ENCODE results near the gene RCOR3.

RCOR3 gene

DNA sequence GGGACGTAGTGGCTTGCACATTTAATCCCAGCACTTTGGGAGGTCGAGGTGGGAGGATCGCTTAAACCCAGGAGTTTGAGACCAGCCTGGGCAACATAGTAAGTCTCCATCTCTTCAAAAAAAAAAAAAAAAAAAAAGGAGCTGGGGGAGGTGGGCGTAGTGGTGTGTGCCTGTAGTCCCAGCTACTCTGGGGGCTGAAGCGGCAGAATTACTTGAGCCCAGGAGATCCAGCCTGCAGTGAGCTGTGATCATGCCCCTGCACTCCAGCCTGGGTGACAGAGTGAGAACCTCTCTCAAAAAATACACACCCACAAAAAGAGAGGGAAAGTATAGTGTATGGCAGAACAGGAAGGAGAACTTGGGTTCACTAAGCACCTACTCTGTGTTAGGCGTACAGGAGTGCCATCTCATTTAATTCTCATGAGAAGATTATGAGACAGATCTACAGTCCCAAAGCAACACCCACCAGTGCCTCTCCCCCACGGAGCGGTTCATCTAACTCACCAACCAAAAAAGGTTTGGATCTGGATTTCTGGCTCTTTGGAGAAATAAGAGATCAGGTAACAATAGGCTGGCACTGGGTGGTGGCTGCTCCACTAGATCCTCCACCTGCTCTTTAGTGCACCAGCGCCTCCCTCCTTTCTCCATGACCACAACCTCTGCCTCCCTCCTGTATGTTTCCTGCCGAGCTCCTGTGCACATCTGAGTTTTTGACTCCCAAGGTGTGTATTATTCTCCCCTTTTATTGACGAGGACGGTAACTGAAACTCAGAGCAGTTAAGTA is 66.0 kb downstream of the RCOR3 start:
- H3K4me3 ChIP-seq (ENCODE audit: low read depth, low read length) = no peak overlapping the region
- H3K4me1 ChIP-seq (ENCODE audit: control insufficient read depth, insufficient read depth, low read length, unreplicated experiment) = peaks cover 14% of the 10 kb centered on the region
- peaks cover 32% of the 10 kb centered on the region for H3K79me2 ChIP-seq (ENCODE audit: control insufficient read depth, insufficient read depth, low read length, unreplicated experiment)
- no peak overlapping the region for H2AFZ ChIP-seq (ENCODE audit: low read length, unreplicated experiment)
- no peaks in the 10 kb centered on the region for H3K36me3 ChIP-seq (ENCODE audit: insufficient read depth, low read length)
- H3K27ac ChIP-seq (ENCODE audit: low read depth, low read length) = no peak overlapping the region
- H3K27me3 ChIP-seq (ENCODE audit: insufficient read depth, low read length) = no peaks in the 10 kb centered on the region

DNA sequence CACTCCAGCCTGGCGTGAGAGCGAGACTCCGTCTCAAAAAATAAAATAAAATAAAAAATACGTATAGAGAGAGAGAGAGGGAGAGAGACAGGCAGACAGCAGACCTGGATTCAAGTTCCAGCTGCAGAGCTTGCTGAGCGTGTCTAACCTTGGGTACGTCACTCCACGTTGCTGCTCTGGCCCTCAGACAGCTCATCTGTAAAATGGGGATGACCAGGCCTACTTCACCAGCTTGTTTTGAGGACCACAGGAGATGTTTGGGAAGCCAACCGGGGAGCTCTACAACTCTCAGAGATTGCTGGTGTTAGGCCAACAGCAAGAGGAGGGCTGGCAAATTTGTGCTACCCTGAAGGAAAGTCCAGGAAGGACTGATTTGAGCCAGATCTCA is 67.0 kb downstream of the RCOR3 start:
- Histone ChIP-seq H2AFZ (ENCODE audit: low read length, unreplicated experiment) (peak overlapping the region; percentile 90), H3K4me3 (ENCODE audit: low read depth, low read length) (peak overlapping the region; percentile 92), H3K4me1 (ENCODE audit: control insufficient read depth, insufficient read depth, low read length, unreplicated experiment) (peaks cover 21% of the 10 kb centered on the region), H3K27ac (ENCODE audit: low read depth, low read length) (no peak overlapping the region), H3K27me3 (ENCODE audit: insufficient read depth, low read length) (no peaks in the 10 kb centered on the region), H3K79me2 (ENCODE audit: control insufficient read depth, insufficient read depth, low read length, unreplicated experiment) (peaks cover 35% of the 10 kb centered on the region), H3K36me3 (ENCODE audit: insufficient read depth, low read length) (no peaks in the 10 kb centered on the region)

DNA sequence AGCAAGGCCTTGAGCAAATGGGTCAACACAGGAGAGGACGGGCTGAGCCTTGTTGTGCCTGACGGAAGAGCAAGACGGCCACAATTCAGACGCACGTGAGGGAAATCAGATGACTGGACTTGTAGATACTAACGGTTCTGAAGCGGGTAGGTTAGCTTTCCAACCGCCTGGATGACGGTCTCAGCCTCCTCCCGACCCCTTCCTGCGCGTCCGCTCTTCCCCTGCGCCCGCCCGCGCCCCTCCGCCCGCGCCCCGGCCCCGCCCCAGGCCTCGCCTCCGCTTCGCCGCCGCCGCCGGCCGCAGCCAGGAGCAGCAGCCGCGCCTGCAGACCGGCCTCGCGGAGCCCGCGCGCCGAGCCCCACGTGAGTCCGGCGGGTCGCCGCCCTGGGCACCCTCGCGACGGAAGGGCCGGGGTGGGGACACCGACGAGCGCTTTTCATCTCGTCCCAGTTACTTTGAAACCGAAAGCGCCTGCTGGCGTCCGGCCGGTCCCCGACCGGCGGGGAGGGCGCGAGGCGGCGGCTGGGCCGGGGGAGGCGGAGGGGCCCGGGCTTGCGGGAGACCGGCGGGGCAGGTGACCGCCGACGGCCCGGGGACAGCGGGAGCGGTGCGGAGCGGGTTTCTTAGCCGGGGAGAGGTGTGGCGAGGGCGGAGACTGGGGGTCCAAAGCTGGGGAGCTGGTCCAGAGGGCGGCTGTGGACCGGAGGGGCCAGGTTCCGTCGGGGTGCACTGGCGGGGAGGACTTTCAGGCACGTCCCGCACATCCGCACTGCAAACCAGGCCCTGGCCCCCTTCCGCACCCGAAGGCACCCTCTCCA is 67.6 kb downstream of the RCOR3 start, which contains the start of gene TRAF5:
Gene TRAF5, plus strand, starts transcription at position 306 of the 818 bp plus-strand sequence. CDS start 26,407 bp downstream, outside the sequence.
- H3K27ac ChIP-seq (ENCODE audit: low read depth, low read length) = no peak within 1 kb of the TSS
- peak within 1 kb of the TSS; percentile 90 for H2AFZ ChIP-seq (ENCODE audit: low read length, unreplicated experiment)
- H3K4me1 ChIP-seq (ENCODE audit: control insufficient read depth, insufficient read depth, low read length, unreplicated experiment) = peaks cover 24% of the 10 kb centered on the region
- H3K4me3 ChIP-seq (ENCODE audit: low read depth, low read length) = peak within 1 kb of the TSS; percentile 92
- peaks cover 39% of the 10 kb centered on the region for H3K79me2 ChIP-seq (ENCODE audit: control insufficient read depth, insufficient read depth, low read length, unreplicated experiment)
- H3K36me3 ChIP-seq (ENCODE audit: insufficient read depth, low read length) = no peaks in the 10 kb centered on the region
- no peaks in the 10 kb centered on the region for H3K27me3 ChIP-seq (ENCODE audit: insufficient read depth, low read length)

DNA sequence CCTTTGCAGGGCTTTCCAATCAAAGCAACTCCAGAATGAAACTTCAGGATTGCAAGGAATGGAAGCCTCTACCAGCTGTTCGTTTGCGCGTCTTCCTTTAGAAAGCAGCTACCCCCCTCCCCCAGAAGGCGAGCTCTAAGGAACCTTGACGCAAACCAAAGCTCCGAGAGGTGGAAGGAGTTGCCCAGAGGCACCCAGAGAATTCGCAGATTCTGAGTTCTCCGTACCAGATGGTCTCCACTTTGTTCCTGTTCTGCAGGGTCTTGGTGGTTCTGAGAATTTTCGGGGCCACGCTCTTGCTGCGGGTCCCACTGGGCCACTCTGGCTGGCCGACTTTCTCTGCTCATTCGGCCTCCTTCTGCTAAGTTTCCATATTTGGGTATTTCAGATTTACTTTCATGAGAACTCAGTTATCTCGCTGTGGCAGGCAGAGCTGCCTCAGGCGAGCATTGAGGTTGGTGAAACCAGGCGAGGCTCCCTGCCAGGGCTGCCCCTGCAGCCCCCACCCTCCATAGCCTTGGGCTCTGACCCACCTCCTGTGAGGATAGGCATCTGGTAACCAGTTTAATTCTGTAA is 68.3 kb downstream of the RCOR3 start:
- Histone ChIP-seq H3K36me3 (ENCODE audit: insufficient read depth, low read length) (no peaks in the 10 kb centered on the region), H2AFZ (ENCODE audit: low read length, unreplicated experiment) (peak overlapping the region; percentile 90), H3K4me3 (ENCODE audit: low read depth, low read length) (peak overlapping the region; percentile 92), H3K79me2 (ENCODE audit: control insufficient read depth, insufficient read depth, low read length, unreplicated experiment) (peaks cover 46% of the 10 kb centered on the region), H3K27ac (ENCODE audit: low read depth, low read length) (no peak overlapping the region), H3K27me3 (ENCODE audit: insufficient read depth, low read length) (no peaks in the 10 kb centered on the region), H3K4me1 (ENCODE audit: control insufficient read depth, insufficient read depth, low read length, unreplicated experiment) (peaks cover 28% of the 10 kb centered on the region)

DNA sequence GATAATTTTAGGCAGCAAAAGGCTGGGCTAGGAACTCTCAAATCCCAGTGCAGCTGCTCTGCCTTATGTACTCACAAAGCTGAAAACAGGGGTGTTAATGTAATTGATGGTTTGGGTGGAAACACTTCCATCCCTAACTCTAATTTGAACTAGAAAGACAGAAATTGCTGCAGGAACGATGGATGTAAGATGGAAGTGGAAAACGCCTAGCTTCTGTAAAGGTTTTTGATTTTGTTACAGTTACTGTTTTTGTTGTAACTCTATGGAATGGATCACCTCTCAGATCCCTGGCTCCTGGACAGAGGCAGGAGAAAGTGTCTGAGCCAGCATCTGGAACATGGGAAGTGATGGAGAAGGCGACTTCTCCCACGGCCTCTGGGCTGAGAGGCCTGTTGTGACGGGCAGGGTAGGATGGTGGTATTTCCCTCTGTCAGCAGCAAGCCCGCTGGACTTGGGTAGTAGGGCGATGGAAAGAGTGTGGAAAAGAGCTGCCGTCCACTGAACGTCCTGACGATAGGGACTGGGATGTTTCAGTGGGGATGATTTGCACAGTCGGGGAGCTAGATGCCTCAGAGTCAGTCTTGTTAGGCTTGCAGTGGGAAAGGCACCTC is 69.0 kb downstream of the RCOR3 start:
- peak overlapping the region; percentile 92 for H3K4me3 ChIP-seq (ENCODE audit: low read depth, low read length)
- no peaks in the 10 kb centered on the region for H3K36me3 ChIP-seq (ENCODE audit: insufficient read depth, low read length)
- H3K27ac ChIP-seq (ENCODE audit: low read depth, low read length) = no peak overlapping the region
- no peaks in the 10 kb centered on the region for H3K27me3 ChIP-seq (ENCODE audit: insufficient read depth, low read length)
- no peak overlapping the region for H2AFZ ChIP-seq (ENCODE audit: low read length, unreplicated experiment)
- peaks cover 49% of the 10 kb centered on the region for H3K79me2 ChIP-seq (ENCODE audit: control insufficient read depth, insufficient read depth, low read length, unreplicated experiment)
- H3K4me1 ChIP-seq (ENCODE audit: control insufficient read depth, insufficient read depth, low read length, unreplicated experiment) = peaks cover 32% of the 10 kb centered on the region

DNA sequence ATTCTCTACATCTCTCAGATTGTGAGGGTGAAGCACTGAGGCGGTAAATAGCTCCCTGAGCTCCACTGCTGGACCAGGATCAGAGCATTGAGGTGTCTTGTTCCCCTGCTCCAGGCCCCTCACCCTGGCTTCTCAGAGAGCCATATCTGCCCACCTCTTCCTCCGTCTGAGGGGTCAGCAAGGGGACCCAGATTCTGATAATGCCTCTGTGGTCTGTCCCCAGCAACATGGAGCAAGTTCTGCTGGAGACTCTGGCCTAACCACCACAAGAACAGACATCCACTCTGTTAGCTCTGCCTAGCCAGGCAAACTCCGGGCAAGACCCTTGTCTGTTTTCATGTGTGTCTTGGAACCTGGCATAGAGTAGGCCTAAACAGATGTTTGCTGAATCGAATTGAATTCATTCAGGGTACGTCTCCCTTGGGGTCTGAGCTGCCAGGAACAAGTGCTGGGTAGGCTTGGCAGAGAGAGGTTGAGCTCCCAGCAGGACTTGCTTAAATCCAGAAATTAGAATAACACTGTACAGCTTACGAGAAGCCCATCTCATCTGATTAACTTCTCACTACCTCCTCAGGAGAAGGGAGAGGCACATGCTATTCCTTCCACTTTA is 69.8 kb downstream of the RCOR3 start:
- Histone ChIP-seq H3K27me3 (ENCODE audit: insufficient read depth, low read length) (no peaks in the 10 kb centered on the region), H3K4me1 (ENCODE audit: control insufficient read depth, insufficient read depth, low read length, unreplicated experiment) (peaks cover 32% of the 10 kb centered on the region), H3K4me3 (ENCODE audit: low read depth, low read length) (no peak overlapping the region), H2AFZ (ENCODE audit: low read length, unreplicated experiment) (no peak overlapping the region), H3K36me3 (ENCODE audit: insufficient read depth, low read length) (no peaks in the 10 kb centered on the region), H3K79me2 (ENCODE audit: control insufficient read depth, insufficient read depth, low read length, unreplicated experiment) (peaks cover 53% of the 10 kb centered on the region), H3K27ac (ENCODE audit: low read depth, low read length) (no peak overlapping the region)

DNA sequence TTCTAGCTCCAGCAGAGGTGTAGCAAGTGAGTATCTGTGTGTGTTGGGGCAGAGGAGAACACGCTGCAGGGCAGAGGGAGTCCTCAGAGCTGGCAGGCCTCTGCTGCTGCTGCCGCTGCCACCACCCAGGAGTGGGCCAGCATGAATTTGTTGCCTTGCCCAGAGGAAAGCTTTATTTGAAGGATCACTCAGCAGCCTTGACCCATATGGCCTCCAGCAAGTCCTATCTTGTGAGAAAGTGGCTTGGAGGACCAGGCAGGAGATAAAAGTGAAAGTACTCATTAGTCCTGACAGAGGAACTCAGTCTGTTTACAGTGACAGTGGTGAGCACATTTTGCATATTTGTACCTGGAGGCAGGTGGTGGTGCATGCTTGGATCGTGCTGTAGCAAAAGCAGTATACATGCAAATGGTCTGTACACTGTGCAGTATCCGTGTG is 70.6 kb downstream of the RCOR3 start:
- Histone ChIP-seq H3K4me1 (ENCODE audit: control insufficient read depth, insufficient read depth, low read length, unreplicated experiment) (peaks cover 32% of the 10 kb centered on the region), H3K36me3 (ENCODE audit: insufficient read depth, low read length) (no peaks in the 10 kb centered on the region), H3K27ac (ENCODE audit: low read depth, low read length) (no peak overlapping the region), H3K4me3 (ENCODE audit: low read depth, low read length) (no peak overlapping the region), H3K27me3 (ENCODE audit: insufficient read depth, low read length) (no peaks in the 10 kb centered on the region), H2AFZ (ENCODE audit: low read length, unreplicated experiment) (no peak overlapping the region), H3K79me2 (ENCODE audit: control insufficient read depth, insufficient read depth, low read length, unreplicated experiment) (peaks cover 56% of the 10 kb centered on the region)

DNA sequence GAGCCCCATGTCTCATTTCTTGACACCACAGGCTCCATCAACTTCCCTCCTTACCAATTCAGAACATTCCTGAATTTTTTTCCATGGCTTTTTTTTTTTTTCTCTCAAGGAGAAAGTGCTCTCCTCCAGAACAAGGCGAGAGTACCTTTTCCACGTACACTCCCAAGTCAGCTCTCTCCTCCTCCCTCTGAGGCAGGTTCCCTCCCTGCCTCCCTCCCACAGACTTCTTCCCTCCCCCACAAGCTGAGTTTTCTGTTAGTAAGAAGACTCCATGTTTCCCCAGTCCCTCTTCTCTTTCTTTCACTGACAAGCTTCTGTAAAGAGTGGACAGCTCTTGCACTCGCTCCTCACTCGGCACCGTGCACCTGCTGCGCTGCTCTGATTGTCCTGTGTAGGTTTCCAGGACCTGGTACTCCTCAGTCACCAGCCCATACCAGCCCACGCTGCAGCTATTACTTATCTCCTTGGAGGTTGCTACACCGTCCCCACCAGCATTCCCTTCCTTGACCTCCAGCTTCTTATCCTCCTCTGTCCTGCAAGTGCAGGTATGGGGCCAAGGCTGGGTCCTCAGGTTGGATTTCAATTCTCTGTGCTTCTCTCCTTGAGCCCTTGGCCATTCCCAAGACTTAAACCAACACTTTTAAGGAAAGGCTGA is 71.2 kb downstream of the RCOR3 start:
- no peak overlapping the region for H3K4me3 ChIP-seq (ENCODE audit: low read depth, low read length)
- no peak overlapping the region for H3K27ac ChIP-seq (ENCODE audit: low read depth, low read length)
- H2AFZ ChIP-seq (ENCODE audit: low read length, unreplicated experiment) = no peak overlapping the region
- no peaks in the 10 kb centered on the region for H3K36me3 ChIP-seq (ENCODE audit: insufficient read depth, low read length)
- H3K4me1 ChIP-seq (ENCODE audit: control insufficient read depth, insufficient read depth, low read length, unreplicated experiment) = peaks cover 32% of the 10 kb centered on the region
- H3K79me2 ChIP-seq (ENCODE audit: control insufficient read depth, insufficient read depth, low read length, unreplicated experiment) = peaks cover 61% of the 10 kb centered on the region
- H3K27me3 ChIP-seq (ENCODE audit: insufficient read depth, low read length) = no peaks in the 10 kb centered on the region

DNA sequence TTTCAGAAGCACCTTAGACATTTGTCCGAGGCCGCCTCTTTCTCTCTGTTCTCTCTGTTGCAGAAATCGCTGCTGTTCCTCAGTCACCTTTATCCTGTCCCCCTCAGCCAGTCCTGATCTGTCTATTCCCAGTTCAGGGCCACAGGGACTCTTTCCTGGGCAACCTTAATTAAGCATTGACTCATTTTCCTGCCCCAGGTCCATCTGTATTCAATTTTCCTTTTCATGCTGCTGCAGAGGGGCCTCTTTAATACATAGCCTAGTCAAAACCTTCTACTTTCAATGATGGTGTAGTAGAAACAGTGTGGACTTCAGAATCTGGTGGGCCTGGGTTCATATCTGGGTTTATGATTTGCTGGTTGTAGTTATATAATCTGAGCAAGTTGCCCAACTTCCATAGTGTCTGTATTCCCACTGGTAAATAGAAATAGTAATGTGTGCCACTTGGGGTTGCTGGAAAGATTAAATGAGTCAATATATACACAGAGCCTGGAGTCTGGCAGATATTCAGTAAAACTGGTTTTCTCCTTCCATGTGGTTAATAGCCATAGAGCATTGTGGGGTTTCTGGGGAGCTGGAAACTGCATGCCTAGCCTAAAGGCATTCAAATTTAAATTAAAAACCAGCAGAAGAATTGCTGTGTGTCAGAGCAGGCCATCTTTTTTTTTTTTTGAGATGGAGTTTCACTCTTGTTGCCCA is 72.0 kb downstream of the RCOR3 start:
- Histone ChIP-seq H3K4me3 (ENCODE audit: low read depth, low read length) (no peak overlapping the region), H2AFZ (ENCODE audit: low read length, unreplicated experiment) (no peak overlapping the region), H3K4me1 (ENCODE audit: control insufficient read depth, insufficient read depth, low read length, unreplicated experiment) (peaks cover 32% of the 10 kb centered on the region), H3K27me3 (ENCODE audit: insufficient read depth, low read length) (no peaks in the 10 kb centered on the region), H3K27ac (ENCODE audit: low read depth, low read length) (no peak overlapping the region), H3K36me3 (ENCODE audit: insufficient read depth, low read length) (no peaks in the 10 kb centered on the region), H3K79me2 (ENCODE audit: control insufficient read depth, insufficient read depth, low read length, unreplicated experiment) (peaks cover 64% of the 10 kb centered on the region)
